Keratinocyte (primary cell): Measurements from ENCODE around the gene LAMC3. TPM values are rescaled to one million over a fixed set of nuclear protein-coding genes. Genes with fewer than 3 reads are reported as not detected.

Source experiments
- DNase-seq: peaks from one replicate; pipeline ENCODE4 v3.0.0-alpha.2; 2011; ENCODE audit warnings: low read depth, missing footprints, low spot score
- FAIRE-seq: peaks from 2 replicates; lab custom pipeline; 2011; peaks lifted over from hg19 to GRCh38; lab: Jason Lieb, UNC
- H2AFZ ChIP-seq: 2 replicates; pipeline ENCODE4 v1.6.0; 2012; ENCODE audit warnings: low read length, control low read depth, inconsistent platforms; ENCODE audit not compliant: control insufficient read depth
- H3K27ac ChIP-seq: 2 replicates; pipeline ENCODE4 v1.5.1; 2011; ENCODE audit warnings: low read length; ENCODE audit not compliant: control insufficient read depth, insufficient read depth
- H3K27me3 ChIP-seq: 3 replicates; pipeline ENCODE4 v1.6.0; 2011; ENCODE audit warnings: low read length; ENCODE audit not compliant: control insufficient read depth, insufficient read depth; ENCODE audit errors: extremely low read depth
- H3K36me3 ChIP-seq, 2 experiments: 2 replicates in 1 of 2; 3 replicates in 1 of 2; pipeline ENCODE4 v1.5.1; 2011; ENCODE audit warnings: low read length in 2 of 2, mild to moderate bottlenecking in 1 of 2; ENCODE audit not compliant: control insufficient read depth in 2 of 2, insufficient read depth in 2 of 2; ENCODE audit errors: extremely low read depth in 1 of 2
- H3K4me1 ChIP-seq: 3 replicates; pipeline ENCODE4 v1.5.1; 2011; ENCODE audit warnings: low read length; ENCODE audit not compliant: control insufficient read depth, insufficient read depth; ENCODE audit errors: extremely low read depth
- H3K4me2 ChIP-seq: 3 replicates; pipeline ENCODE4 v1.6.0; 2011; ENCODE audit warnings: low read depth, low read length; ENCODE audit not compliant: control insufficient read depth, insufficient read depth; ENCODE audit errors: extremely low read depth
- H3K4me3 ChIP-seq, 3 experiments: fragments of 200-600 bp in 1 of 3; sonication (generic) in 1 of 3; 2 replicates in 2 of 3; 3 replicates in 1 of 3; pipeline ENCODE4 v1.5.1; 2011 to 2016; ENCODE audit warnings: low read length in 3 of 3, mild to moderate bottlenecking in 3 of 3, control low read depth in 2 of 3, inconsistent platforms in 1 of 3, low read depth in 1 of 3, mixed read lengths in 1 of 3, mixed run types in 1 of 3, moderate library complexity in 1 of 3; ENCODE audit not compliant: control insufficient read depth in 2 of 3, insufficient read depth in 2 of 3; ENCODE audit errors: extremely low read depth in 1 of 3
- H3K79me2 ChIP-seq: 2 replicates; pipeline ENCODE4 v1.6.0; 2012; ENCODE audit warnings: low read length; ENCODE audit not compliant: control insufficient read depth, insufficient read depth
- H3K9ac ChIP-seq: 3 replicates; pipeline ENCODE4 v1.6.0; 2011; ENCODE audit warnings: low read length; ENCODE audit not compliant: control insufficient read depth, insufficient read depth; ENCODE audit errors: extremely low read depth
- H3K9me1 ChIP-seq: 3 replicates; pipeline ENCODE4 v1.6.0; 2011; ENCODE audit warnings: low read length; ENCODE audit not compliant: control insufficient read depth, insufficient read depth; ENCODE audit errors: extremely low read depth
- H3K9me3 ChIP-seq: 2 replicates; pipeline ENCODE4 v1.5.1; 2012; ENCODE audit warnings: low read depth, low read length; ENCODE audit not compliant: control insufficient read depth
- H4K20me1 ChIP-seq: 3 replicates; pipeline ENCODE4 v1.6.0; 2011; ENCODE audit warnings: low read length; ENCODE audit not compliant: control insufficient read depth, insufficient read depth; ENCODE audit errors: extremely low read depth
- EZH2 ChIP-seq: IDR thresholded peaks from one replicate; pipeline ENCODE4 v1.6.1; 2012; ENCODE audit warnings: inconsistent platforms, mild to moderate bottlenecking, low read length, moderate library complexity
- dilution Hi-C: fragments of 300-500 bp; cut with MboI; formaldehyde crosslinking; loops from one replicate; pipeline ENCODE4 v1.7.0; 2020; ENCODE audit warnings: low sequenced_read_pairs; ENCODE audit not compliant: extremely low pct_ligation_motif_present
- polyA plus RNA-seq, 5 experiments: library from polyadenylated mRNA; depleted of rRNA in 3 of 5; stranded (reverse) in 3 of 5; stranded (forward) in 1 of 5; unstranded in 1 of 5; fragments of >200 nt; gene quantifications; 1 replicate in 1 of 5; 2 replicates in 3 of 5; 3 replicates in 1 of 5; pipeline versions ENCODE4 v1.2.1 to v1.2.3, GENCODE V29; 2011 to 2012; ENCODE audit warnings: missing spikeins in 2 of 5, low read depth in 1 of 5, low replicate concordance in 1 of 5
- TF ChIP-seq, protein P1 (sequence below), 3 experiments: IDR thresholded peaks in 1 of 3; conservative IDR thresholded peaks in 1 of 3; optimal IDR thresholded peaks in 1 of 3; 2 replicates in 2 of 3; 3 replicates in 1 of 3; pipeline versions ENCODE3 to v1.5.1; 2011; ENCODE audit warnings: low read length in 3 of 3, mild to moderate bottlenecking in 3 of 3, moderate library complexity in 2 of 3, control low read depth in 1 of 3, inconsistent platforms in 1 of 3; ENCODE audit not compliant: insufficient read depth in 2 of 3; ENCODE audit errors: extremely low read depth in 1 of 3

LAMC3 gene
- polyA plus RNA-seq, 1 donor (not counting 4 experiments of a cell fraction or from before 2014, with no cell fraction given) = not detected

DNA sequence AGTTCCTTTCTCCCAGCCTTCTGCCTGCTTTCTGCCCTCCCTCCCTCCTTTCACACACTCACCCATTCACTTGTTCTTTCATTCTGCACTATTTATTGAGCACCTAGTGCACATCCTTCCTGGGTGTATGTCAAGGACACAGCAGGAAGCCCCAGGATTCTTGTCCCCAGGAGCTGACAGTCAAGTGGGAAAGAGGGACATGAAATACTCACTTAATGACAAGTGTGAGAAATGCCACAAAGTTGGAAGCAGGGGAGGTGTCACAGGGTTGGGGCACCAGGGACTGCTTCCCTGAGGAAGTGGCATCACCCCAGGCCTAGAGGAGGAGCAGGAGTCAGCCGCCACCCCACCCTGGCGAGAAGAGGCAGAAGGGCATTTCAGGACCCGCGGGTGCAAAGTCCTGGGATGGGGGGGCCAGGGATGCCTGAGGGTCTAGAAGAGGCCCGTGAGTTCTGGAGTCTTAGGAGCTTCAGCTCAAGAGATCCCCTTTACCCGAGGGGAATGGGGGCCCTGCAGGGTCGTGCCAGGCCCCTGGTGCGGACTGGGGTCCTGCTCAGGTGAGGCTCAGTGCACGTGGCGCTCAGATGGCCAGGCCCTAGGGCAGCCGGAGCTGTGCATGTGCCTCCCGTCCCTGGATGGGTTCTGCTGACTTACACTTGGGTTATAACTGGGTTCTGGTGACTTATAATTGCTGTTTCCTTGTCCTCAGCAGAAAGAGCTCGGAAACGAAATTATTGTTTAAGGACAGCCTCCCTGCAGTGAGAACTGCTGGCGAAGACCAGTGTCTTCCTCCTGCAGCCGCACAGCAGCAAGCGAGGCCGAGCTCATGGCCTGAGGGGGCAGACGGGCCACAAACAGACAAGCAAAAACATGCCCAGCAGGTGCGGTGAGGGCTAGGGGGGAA lies 16.9 kb upstream of the LAMC3 start:
- dilution Hi-C loops = no loop called here
- Histone ChIP-seq H3K9me1 (no peaks in the 10 kb centered on the region), H3K36me3 (no peaks in the 10 kb centered on the region), H3K9ac (no peak overlapping the region), H3K27me3 (peaks cover 36% of the 10 kb centered on the region), H3K79me2 (no peaks in the 10 kb centered on the region), H3K27ac (no peak overlapping the region), H3K9me3 (no peaks in the 10 kb centered on the region), H3K4me1 (no peaks in the 10 kb centered on the region), H2AFZ (no peak overlapping the region), H3K4me2 (no peak overlapping the region), H3K4me3 (no peak overlapping the region), H4K20me1 (peaks cover 7% of the 10 kb centered on the region)
- DNase-seq (no peak), FAIRE-seq (no peak)
- TF ChIP-seq, protein P1, sequence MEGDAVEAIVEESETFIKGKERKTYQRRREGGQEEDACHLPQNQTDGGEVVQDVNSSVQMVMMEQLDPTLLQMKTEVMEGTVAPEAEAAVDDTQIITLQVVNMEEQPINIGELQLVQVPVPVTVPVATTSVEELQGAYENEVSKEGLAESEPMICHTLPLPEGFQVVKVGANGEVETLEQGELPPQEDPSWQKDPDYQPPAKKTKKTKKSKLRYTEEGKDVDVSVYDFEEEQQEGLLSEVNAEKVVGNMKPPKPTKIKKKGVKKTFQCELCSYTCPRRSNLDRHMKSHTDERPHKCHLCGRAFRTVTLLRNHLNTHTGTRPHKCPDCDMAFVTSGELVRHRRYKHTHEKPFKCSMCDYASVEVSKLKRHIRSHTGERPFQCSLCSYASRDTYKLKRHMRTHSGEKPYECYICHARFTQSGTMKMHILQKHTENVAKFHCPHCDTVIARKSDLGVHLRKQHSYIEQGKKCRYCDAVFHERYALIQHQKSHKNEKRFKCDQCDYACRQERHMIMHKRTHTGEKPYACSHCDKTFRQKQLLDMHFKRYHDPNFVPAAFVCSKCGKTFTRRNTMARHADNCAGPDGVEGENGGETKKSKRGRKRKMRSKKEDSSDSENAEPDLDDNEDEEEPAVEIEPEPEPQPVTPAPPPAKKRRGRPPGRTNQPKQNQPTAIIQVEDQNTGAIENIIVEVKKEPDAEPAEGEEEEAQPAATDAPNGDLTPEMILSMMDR (optimal IDR thresholded peaks at IDR 0.05 in 1 of 3, IDR thresholded peaks at IDR 0.05 in 1 of 3, conservative IDR thresholded peaks at IDR 0.05 in 1 of 3; ENCODE audit: extremely low read depth in 1 of 3, insufficient read depth in 2 of 3, low read length in 3 of 3) = no peak
- no peak for TF ChIP-seq EZH2

DNA sequence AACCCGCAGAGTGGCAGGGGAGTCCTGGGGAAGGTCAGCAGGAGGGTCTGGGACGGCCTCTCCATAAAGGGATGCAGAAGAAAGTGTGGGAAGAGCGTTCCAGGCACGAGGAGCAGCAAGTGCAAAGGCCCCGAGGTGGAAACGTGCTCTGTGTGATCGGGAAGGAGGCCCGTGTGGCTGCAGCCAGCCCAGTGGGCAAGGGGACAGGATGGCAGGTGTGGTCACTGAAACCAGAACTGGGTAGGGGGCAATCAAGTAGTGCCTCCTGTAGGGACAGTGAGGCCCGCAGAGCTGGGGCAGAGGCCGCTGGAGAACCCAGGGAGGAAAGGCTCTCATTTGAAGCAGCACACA lies 16.3 kb upstream of the LAMC3 start:
- peaks cover 38% of the 10 kb centered on the region for H3K27me3 ChIP-seq
- no peaks in the 10 kb centered on the region for H3K4me1 ChIP-seq
- no peak overlapping the region for H3K4me3 ChIP-seq
- H3K36me3 ChIP-seq = no peaks in the 10 kb centered on the region
- no peaks in the 10 kb centered on the region for H3K79me2 ChIP-seq
- no peaks in the 10 kb centered on the region for H3K9me3 ChIP-seq
- H3K9ac ChIP-seq = no peak overlapping the region
- H4K20me1 ChIP-seq = peaks cover 7% of the 10 kb centered on the region
- H3K27ac ChIP-seq = no peak overlapping the region
- no peaks in the 10 kb centered on the region for H3K9me1 ChIP-seq
- no peak overlapping the region for H2AFZ ChIP-seq
- FAIRE-seq (no peak), DNase-seq (no peak)
- H3K4me2 ChIP-seq = no peak overlapping the region
- TF ChIP-seq, protein P1 (optimal IDR thresholded peaks at IDR 0.05 in 1 of 3, IDR thresholded peaks at IDR 0.05 in 1 of 3, conservative IDR thresholded peaks at IDR 0.05 in 1 of 3; ENCODE audit: extremely low read depth in 1 of 3, insufficient read depth in 2 of 3, low read length in 3 of 3) = no peak
- TF ChIP-seq EZH2 = no peak
- dilution Hi-C loops = no loop called here
